Measurements from ENCODE around the gene SIGLEC9. TPM values are rescaled to one million over a fixed set of nuclear protein-coding genes. Genes with fewer than 3 reads are reported as not detected.

Gene SIGLEC9
- total and polyA plus RNA-seq, 10 of the 15 experiments (the other 5 are each of a cell fraction or from before 2014, with no cell fraction given), result 0.10 TPM; not detected in 9

- TF ChIP-seq, protein P1, sequence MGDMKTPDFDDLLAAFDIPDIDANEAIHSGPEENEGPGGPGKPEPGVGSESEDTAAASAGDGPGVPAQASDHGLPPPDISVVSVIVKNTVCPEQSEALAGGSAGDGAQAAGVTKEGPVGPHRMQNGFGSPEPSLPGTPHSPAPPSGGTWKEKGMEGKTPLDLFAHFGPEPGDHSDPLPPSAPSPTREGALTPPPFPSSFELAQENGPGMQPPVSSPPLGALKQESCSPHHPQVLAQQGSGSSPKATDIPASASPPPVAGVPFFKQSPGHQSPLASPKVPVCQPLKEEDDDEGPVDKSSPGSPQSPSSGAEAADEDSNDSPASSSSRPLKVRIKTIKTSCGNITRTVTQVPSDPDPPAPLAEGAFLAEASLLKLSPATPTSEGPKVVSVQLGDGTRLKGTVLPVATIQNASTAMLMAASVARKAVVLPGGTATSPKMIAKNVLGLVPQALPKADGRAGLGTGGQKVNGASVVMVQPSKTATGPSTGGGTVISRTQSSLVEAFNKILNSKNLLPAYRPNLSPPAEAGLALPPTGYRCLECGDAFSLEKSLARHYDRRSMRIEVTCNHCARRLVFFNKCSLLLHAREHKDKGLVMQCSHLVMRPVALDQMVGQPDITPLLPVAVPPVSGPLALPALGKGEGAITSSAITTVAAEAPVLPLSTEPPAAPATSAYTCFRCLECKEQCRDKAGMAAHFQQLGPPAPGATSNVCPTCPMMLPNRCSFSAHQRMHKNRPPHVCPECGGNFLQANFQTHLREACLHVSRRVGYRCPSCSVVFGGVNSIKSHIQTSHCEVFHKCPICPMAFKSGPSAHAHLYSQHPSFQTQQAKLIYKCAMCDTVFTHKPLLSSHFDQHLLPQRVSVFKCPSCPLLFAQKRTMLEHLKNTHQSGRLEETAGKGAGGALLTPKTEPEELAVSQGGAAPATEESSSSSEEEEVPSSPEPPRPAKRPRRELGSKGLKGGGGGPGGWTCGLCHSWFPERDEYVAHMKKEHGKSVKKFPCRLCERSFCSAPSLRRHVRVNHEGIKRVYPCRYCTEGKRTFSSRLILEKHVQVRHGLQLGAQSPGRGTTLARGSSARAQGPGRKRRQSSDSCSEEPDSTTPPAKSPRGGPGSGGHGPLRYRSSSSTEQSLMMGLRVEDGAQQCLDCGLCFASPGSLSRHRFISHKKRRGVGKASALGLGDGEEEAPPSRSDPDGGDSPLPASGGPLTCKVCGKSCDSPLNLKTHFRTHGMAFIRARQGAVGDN (IDR thresholded peaks at IDR 0.05), result no peak
- TF ChIP-seq SUZ12 (IDR thresholded peaks at IDR 0.05; ENCODE audit: unreplicated experiment) (no peak), MXI1 (IDR thresholded peaks at IDR 0.05; ENCODE audit: low read depth, low read length) (no peak), WRNIP1 (IDR thresholded peaks at IDR 0.05; ENCODE audit: borderline replicate concordance, low read depth, low read length) (no peak), BHLHE40 (IDR thresholded peaks at IDR 0.05; ENCODE audit: borderline replicate concordance in 1 of 2, low read depth in 2 of 2, low read length in 1 of 2) (no peak), SMAD5 (IDR thresholded peaks at IDR 0.05; ENCODE audit: low read depth) (no peak), STAT3 (IDR thresholded peaks at IDR 0.05; ENCODE audit: low read depth, low read length) (no peak), SP1 (IDR thresholded peaks at IDR 0.05; ENCODE audit: low read depth, low read length) (no peak), HDAC6 (IDR thresholded peaks at IDR 0.05; ENCODE audit: unreplicated experiment) (no peak)
These were observed 12.3 kb downstream of the SIGLEC9 start (continued) for GRCh38 chr19:51136851-51137551.
